GM18951 (cell line): ENCODE results near the gene ANKRA2.

Experiments used
- POLR2A ChIP-seq: IDR thresholded peaks from 4 replicates; pipeline ENCODE4 v1.6.1; 2011; ENCODE audit warnings: mild to moderate bottlenecking; ENCODE audit not compliant: insufficient read length, insufficient read depth; ENCODE audit errors: extremely low read depth
- in situ Hi-C: fragments of 300-500 bp; cut with MboI; formaldehyde crosslinking; loops from one replicate; pipeline ENCODE4 v1.12.0; 2022; ENCODE audit warnings: low sequenced_read_pairs, mixed read lengths, inconsistent platforms; ENCODE audit not compliant: unreplicated experiment

Gene ANKRA2

GRCh38 chr5:73507062-73507461 is 58.4 kb downstream of the ANKRA2 start:
- in situ Hi-C loops, result no loop called here
- no peak for TF ChIP-seq POLR2A

- TF ChIP-seq POLR2A, result no peak
- in situ Hi-C loops, result no loop called here
Measured at GRCh38 chr5:73506459-73506955, 58.9 kb downstream of the ANKRA2 start.
